NCI-H524 (cell line): ENCODE results near the gene STX12.

Source experiments
- DNase-seq, 2 experiments: peaks; one replicate each; lab custom pipeline; 2025; lab: John Stamatoyannopoulos, UW

Gene STX12

GRCh38 chr1:27772932-27773825, at the start of gene STX12:
Gene STX12 (plus strand): TSS chr1:27773219. CDS start chr1:27773308, 89 bp downstream.
- DNase-seq, result peak; percentile 96 to 97

GRCh38 chr1:27724961-27725373, 48.1 kb upstream of the STX12 start:
- DNase-seq, result peak; percentile 13 to 25

GRCh38 chr1:27725374-27726172, 47.4 kb upstream of the STX12 start, which contains the start of gene FAM76A:
Gene FAM76A (plus strand): TSS chr1:27725961. CDS start chr1:27726081, 120 bp downstream.
- peak; percentile 98 to 99 for DNase-seq

- DNase-seq, result peak in 1 of 2 experiments; percentile 45
These were observed 46.6 kb upstream of the STX12 start for GRCh38 chr1:27726173-27727044.

- DNase-seq, result no peak
These were observed 45.9 kb upstream of the STX12 start for GRCh38 chr1:27727126-27727525.

- no peak for DNase-seq
These were observed 36.8 kb upstream of the STX12 start for GRCh38 chr1:27736252-27736651.

GRCh38 chr1:27741121-27741520, 31.9 kb upstream of the STX12 start:
- no peak for DNase-seq

- no peak for DNase-seq
These were observed 28.5 kb upstream of the STX12 start for GRCh38 chr1:27744556-27744955.

GRCh38 chr1:27745466-27745865, 27.6 kb upstream of the STX12 start:
- no peak for DNase-seq

GRCh38 chr1:27752360-27752759, 20.7 kb upstream of the STX12 start:
- DNase-seq, result no peak

GRCh38 chr1:27755286-27755685, 17.7 kb upstream of the STX12 start:
- no peak for DNase-seq

- no peak for DNase-seq
These were observed 17.2 kb upstream of the STX12 start for GRCh38 chr1:27755865-27756264.

GRCh38 chr1:27759236-27759635, 13.8 kb upstream of the STX12 start:
- DNase-seq, result no peak

GRCh38 chr1:27760426-27760825, 12.6 kb upstream of the STX12 start:
- no peak for DNase-seq

GRCh38 chr1:27762033-27762432, 11.0 kb upstream of the STX12 start:
- DNase-seq, result no peak

- DNase-seq, result no peak
These were observed 9.7 kb upstream of the STX12 start for GRCh38 chr1:27763358-27763757.

GRCh38 chr1:27770293-27770830, 2.7 kb upstream of the STX12 start:
- DNase-seq, result no peak

GRCh38 chr1:27772036-27772931, 735 bp upstream of the STX12 start:
- DNase-seq, result no peak

GRCh38 chr1:27773826-27774445, 917 bp downstream of the STX12 start:
- DNase-seq, result no peak

GRCh38 chr1:27774654-27775053, 1.6 kb downstream of the STX12 start:
- no peak for DNase-seq
